VCaP (cell line): ENCODE data around the gene RNU1-2.
"Not testable (repeated sequence)": the region's sequence is repeated elsewhere in the genome, so short reads cannot be mapped to it uniquely, and the experiment has no call there.

Experiments
- H3K27ac ChIP-seq: fragments of 450-650 bp; 2 replicates; pipeline ENCODE4 v1.5.1; 2017
- CTCF ChIP-seq: fragments of 450-650 bp; conservative IDR thresholded peaks from 2 replicates; pipeline ENCODE4 v1.5.1; 2017; ENCODE audit warnings: mild to moderate bottlenecking, moderate library complexity

The RNU1-2 gene

GRCh38 chr1:16882986-16883385, 12.8 kb upstream of the RNU1-2 start:
- TF ChIP-seq CTCF: no peak
- peak overlapping the region; percentile 60 for H3K27ac ChIP-seq

GRCh38 chr1:16884487-16884886, 11.3 kb upstream of the RNU1-2 start:
- not testable (repeated sequence) for H3K27ac ChIP-seq

- no peak overlapping the region for H3K27ac ChIP-seq
- TF ChIP-seq CTCF: no peak
Measured at GRCh38 chr1:16886860-16887605, 8.7 kb upstream of the RNU1-2 start.

- peak overlapping the region; percentile 50 for H3K27ac ChIP-seq
- TF ChIP-seq CTCF: no peak
Measured at GRCh38 chr1:16888860-16889816, 6.6 kb upstream of the RNU1-2 start.

- H3K27ac ChIP-seq: not testable (repeated sequence)
Measured at GRCh38 chr1:16890539-16891021, 5.2 kb upstream of the RNU1-2 start.

GRCh38 chr1:16891057-16891456, 4.7 kb upstream of the RNU1-2 start:
- not testable (repeated sequence) for H3K27ac ChIP-seq

GRCh38 chr1:16892978-16893525, 2.7 kb upstream of the RNU1-2 start:
- H3K27ac ChIP-seq: not testable (repeated sequence)

GRCh38 chr1:16893796-16894195, 2.0 kb upstream of the RNU1-2 start:
- not testable (repeated sequence) for H3K27ac ChIP-seq

- H3K27ac ChIP-seq: not testable (repeated sequence)
Measured at GRCh38 chr1:16894338-16894737, 1.4 kb upstream of the RNU1-2 start.

- peak overlapping the region; percentile 81 for H3K27ac ChIP-seq
Measured at GRCh38 chr1:16895233-16895597, 565 bp upstream of the RNU1-2 start.

GRCh38 chr1:16896316-16897055, 706 bp downstream of the RNU1-2 start:
- peak overlapping the region; percentile 81 for H3K27ac ChIP-seq

GRCh38 chr1:16897653-16898052, 1.9 kb downstream of the RNU1-2 start:
- peak overlapping the region; percentile 81 for H3K27ac ChIP-seq

GRCh38 chr1:16898298-16898697, 2.5 kb downstream of the RNU1-2 start:
- not testable (repeated sequence) for H3K27ac ChIP-seq

GRCh38 chr1:16899020-16899419, 3.2 kb downstream of the RNU1-2 start:
- H3K27ac ChIP-seq: not testable (repeated sequence)
